DMS 273 (cell line): ENCODE results near the gene PARS2.
A peak's percentile ranks its signal among the peaks of the same experiment; 100 is the strongest.

Source experiments
- DNase-seq: peaks from one replicate; lab custom pipeline; 2025; ENCODE audit not compliant: unreplicated experiment; lab: John Stamatoyannopoulos, UW

Gene PARS2

GRCh38 chr1:54775828-54776721 lies 11.8 kb upstream of the PARS2 start:
- peak; percentile 68 for DNase-seq

GRCh38 chr1:54774820-54775498 lies 10.6 kb upstream of the PARS2 start:
- peak; percentile 77 for DNase-seq

- DNase-seq = no peak
Observed at GRCh38 chr1:54772951-54773350, 8.6 kb upstream of the PARS2 start.

GRCh38 chr1:54768093-54768492 lies 3.8 kb upstream of the PARS2 start:
- peak; percentile 41 for DNase-seq

- DNase-seq = no peak
Observed at GRCh38 chr1:54767526-54767925, 3.2 kb upstream of the PARS2 start.

GRCh38 chr1:54766726-54767125 lies 2.4 kb upstream of the PARS2 start:
- DNase-seq = peak; percentile 15

GRCh38 chr1:54764922-54765561 lies 719 bp upstream of the PARS2 start:
- no peak for DNase-seq

GRCh38 chr1:54763816-54764132 lies 549 bp downstream of the PARS2 start:
- DNase-seq = peak; percentile 68

GRCh38 chr1:54758678-54759348 lies 5.5 kb downstream of the PARS2 start:
- DNase-seq = no peak

GRCh38 chr1:54757833-54758232 lies 6.5 kb downstream of the PARS2 start:
- DNase-seq = no peak

GRCh38 chr1:54754486-54755285 lies 9.6 kb downstream of the PARS2 start:
- DNase-seq = no peak

GRCh38 chr1:54754045-54754444 lies 10.3 kb downstream of the PARS2 start:
- DNase-seq = no peak

- DNase-seq = no peak
Observed at GRCh38 chr1:54751426-54751825, 12.9 kb downstream of the PARS2 start.

GRCh38 chr1:54750596-54750995 lies 13.7 kb downstream of the PARS2 start:
- DNase-seq = no peak

GRCh38 chr1:54748094-54748835 lies 16.1 kb downstream of the PARS2 start:
- DNase-seq = no peak

GRCh38 chr1:54745864-54746263 lies 18.5 kb downstream of the PARS2 start:
- no peak for DNase-seq

GRCh38 chr1:54745274-54745673 lies 19.0 kb downstream of the PARS2 start:
- DNase-seq = no peak

GRCh38 chr1:54744696-54745095 lies 19.6 kb downstream of the PARS2 start:
- no peak for DNase-seq

- no peak for DNase-seq
Observed at GRCh38 chr1:54743416-54744226, 20.7 kb downstream of the PARS2 start.
